ENCODE data around the gene SIRT1.
A peak's percentile ranks its signal among the peaks of the same experiment; 100 is the strongest.

SIRT1 gene

DNA sequence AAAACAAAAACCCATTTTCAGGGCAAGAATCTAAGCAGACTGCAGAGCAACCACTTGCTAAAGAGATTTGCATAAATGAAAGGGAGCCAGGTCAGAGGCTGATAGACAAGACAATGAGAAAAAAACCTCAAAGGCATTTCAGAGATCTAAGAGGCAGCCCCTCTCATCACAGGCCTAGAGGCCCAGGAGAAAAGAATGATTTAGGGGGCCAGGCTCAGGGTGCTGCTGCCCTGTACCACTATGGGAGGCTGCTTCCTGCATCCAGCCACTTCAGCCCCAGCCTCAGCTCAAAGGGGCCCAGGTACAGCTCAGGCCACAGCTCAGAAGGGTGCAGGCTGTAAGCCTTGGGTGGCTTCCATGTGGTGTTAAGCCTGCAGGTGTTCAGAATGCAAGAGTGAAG lies 42.7 kb upstream of the SIRT1 start:
- DNase-seq (ENCODE audit: insufficient read length, low spot score) (no peak), FAIRE-seq (no peak)
- TF ChIP-seq, protein P1, sequence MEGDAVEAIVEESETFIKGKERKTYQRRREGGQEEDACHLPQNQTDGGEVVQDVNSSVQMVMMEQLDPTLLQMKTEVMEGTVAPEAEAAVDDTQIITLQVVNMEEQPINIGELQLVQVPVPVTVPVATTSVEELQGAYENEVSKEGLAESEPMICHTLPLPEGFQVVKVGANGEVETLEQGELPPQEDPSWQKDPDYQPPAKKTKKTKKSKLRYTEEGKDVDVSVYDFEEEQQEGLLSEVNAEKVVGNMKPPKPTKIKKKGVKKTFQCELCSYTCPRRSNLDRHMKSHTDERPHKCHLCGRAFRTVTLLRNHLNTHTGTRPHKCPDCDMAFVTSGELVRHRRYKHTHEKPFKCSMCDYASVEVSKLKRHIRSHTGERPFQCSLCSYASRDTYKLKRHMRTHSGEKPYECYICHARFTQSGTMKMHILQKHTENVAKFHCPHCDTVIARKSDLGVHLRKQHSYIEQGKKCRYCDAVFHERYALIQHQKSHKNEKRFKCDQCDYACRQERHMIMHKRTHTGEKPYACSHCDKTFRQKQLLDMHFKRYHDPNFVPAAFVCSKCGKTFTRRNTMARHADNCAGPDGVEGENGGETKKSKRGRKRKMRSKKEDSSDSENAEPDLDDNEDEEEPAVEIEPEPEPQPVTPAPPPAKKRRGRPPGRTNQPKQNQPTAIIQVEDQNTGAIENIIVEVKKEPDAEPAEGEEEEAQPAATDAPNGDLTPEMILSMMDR (IDR thresholded peaks at IDR 0.05; ENCODE audit: insufficient read depth, missing control alignments), result no peak

DNA sequence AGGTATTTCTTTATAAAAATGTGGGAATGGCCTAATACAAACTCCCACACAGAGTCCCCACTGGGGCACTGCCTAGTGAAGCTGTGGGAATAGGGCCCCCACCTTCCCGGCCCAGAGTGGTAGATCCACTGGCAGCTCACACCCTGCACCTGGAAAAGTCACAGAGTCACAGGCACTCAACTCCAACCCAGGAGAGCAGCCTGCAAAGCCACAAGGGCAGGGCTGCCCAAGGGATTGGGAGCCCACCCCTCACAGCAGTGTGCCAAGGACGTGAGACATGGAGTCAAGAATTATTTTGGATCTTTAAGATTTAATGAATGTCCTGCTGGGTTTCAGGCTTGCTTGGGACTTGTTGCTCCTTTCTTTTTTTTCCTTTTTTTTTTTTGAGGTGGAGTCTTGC lies 41.2 kb upstream of the SIRT1 start:
- FAIRE-seq (no peak), DNase-seq (ENCODE audit: insufficient read length, low spot score) (no peak)
- TF ChIP-seq, protein P1 (IDR thresholded peaks at IDR 0.05; ENCODE audit: insufficient read depth, missing control alignments), result no peak

DNA sequence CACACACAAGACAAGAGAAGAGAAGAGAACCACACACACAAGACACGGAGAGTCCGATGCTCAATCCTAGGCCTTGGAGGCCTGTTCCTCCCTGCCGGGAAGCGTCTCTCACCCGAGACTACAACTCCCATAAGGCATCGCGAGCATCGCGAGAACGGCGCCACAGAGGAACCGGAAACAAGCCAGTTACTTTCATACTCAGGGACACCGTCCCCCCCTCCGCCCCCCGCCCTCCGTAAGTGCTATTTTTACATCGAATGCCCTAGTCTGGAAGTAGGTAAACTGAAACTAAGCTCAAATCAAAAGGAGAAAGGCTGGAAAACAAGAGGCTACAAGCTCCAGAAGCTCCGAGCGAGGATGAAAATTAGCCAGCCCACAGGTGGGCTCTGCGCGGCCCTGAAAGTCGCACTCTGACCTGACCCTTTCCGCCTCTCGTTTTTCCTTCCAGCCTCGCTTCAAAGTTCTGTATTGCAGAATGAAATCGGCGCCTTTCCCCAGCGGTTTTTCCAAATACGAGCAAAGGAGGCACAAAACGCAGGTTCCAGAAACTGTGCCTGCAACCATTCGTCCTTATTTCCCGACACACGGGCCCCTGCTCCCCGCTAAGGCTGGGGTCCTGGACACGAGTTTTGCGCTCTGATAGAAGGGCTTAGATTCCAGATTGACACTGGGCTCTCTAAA lies 35.0 kb upstream of the SIRT1 start:
- FAIRE-seq (peak; percentile 53), DNase-seq (ENCODE audit: insufficient read length, low spot score) (peak; percentile 75)
- TF ChIP-seq, protein P1 (IDR thresholded peaks at IDR 0.05; ENCODE audit: insufficient read depth, missing control alignments), result no peak

DNA sequence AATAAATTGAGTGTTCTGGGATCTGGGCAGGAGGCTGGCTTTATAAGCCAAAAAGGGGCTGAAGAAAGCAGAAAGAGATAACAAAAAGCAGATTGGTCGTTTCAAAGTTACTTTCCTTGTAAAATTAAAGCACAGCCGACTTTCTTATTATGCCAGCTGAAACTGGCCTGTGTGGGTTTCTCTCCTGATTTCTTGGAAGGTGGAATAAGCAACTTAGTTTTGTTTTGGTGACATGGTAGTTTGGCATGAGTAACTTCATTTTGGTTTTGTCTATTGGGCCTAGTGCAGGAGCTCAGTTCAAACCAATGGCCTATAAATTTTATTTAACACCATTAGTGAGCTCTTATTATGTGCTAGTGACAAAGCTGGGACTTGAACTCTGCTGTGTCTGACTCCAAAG lies 33.3 kb upstream of the SIRT1 start:
- FAIRE-seq, result no peak
- no peak for DNase-seq (ENCODE audit: insufficient read length, low spot score)
- TF ChIP-seq, protein P1 (IDR thresholded peaks at IDR 0.05; ENCODE audit: insufficient read depth, missing control alignments), result no peak

DNA sequence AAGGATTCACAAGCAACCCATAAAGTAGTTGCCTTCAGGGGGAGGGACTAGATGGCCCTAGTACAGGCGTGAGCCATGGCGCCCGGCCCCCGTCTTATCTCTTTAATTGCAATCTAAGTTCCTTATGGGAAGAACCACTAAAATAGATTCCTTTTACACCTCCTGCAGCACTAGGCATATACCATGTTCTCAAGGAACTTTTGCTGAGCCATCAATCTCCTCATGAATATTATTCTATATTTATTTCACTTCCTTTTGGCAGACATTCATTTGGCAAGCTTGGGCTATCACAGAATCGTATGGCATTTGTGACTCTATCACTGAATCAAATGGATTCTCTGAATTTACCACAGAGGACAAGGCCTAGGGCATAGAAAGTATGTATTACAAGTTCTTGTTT lies 31.7 kb upstream of the SIRT1 start:
- TF ChIP-seq, protein P1 (IDR thresholded peaks at IDR 0.05; ENCODE audit: insufficient read depth, missing control alignments), result no peak
- FAIRE-seq (no peak), DNase-seq (ENCODE audit: insufficient read length, low spot score) (no peak)

DNA sequence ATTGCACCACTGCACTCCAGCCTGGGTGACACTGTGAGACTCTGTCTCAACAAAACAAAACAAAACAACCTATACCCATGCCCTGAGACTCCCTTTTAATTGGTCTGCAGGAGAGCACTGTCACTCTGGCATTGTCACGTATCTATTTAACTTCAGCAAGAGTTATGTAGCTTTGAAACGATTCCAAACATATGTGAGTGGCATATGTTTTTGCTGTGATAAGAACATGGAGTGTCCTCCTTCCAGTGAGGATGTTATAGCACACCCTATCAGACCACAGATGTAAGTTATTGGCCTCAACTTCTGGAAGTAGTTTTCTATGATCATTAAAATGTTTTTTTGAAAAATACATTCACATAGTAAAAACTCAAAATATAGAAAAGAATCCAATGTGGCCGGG lies 30.9 kb upstream of the SIRT1 start:
- TF ChIP-seq, protein P1 (IDR thresholded peaks at IDR 0.05; ENCODE audit: insufficient read depth, missing control alignments), result no peak
- no peak for DNase-seq (ENCODE audit: insufficient read length, low spot score)
- FAIRE-seq, result no peak

DNA sequence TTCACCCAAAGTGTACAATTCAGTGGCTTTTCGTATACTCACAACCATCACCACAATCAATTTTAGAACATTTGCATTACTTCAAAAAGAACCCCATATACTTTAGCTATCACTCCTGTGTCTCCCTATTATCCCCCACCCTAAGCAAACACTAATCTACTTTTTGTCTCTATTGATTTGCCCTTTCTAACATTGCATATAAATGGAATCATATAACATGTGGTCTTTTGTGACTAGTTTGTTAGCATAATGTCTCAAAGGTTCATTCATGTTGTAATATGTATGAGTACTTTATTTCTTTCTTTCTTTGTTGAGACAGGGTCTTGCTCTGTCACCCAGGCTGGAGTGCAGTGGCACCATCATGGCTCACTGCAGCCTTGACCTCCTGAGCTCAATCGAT lies 25.5 kb upstream of the SIRT1 start:
- FAIRE-seq (no peak), DNase-seq (ENCODE audit: insufficient read length, low spot score) (no peak)
- TF ChIP-seq, protein P1 (IDR thresholded peaks at IDR 0.05; ENCODE audit: insufficient read depth, missing control alignments), result no peak
